ENCODE results near the gene PSG11. TPM values are rescaled to one million over a fixed set of nuclear protein-coding genes. Genes with fewer than 3 reads are reported as not detected.
"Not testable (repeated sequence)": the region's sequence is repeated elsewhere in the genome, so short reads cannot be mapped to it uniquely, and the experiment has no call there.

Gene PSG11
- total and polyA plus RNA-seq, 2 experiments from 2014 or later = not detected

DNA sequence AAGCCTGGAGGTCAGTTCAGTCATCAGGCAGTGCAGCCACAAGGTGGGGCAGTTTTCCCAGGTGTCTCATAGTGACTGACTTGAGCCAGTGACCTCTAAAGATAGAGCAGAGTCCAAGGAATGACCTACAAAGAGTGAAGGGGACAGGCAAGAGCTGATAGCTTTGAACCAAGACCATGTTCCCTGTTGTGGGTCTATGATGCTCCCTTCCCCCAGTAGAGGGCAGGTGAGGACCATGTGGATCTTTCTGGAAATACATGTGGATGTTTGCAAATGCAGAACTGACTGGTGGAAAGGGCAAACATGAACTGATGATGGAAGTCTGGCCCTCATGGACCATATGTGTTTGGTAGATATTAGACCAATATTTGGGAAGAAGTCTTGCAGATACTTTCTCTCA is 6.7 kb downstream of the PSG11 start:
- not testable (repeated sequence) for H3K79me2 ChIP-seq (replicated peaks; ENCODE audit: insufficient read depth); H3K9me2 ChIP-seq (ENCODE audit: insufficient read depth); H3K27ac Mint-ChIP-seq; H3F3A ChIP-seq (replicated peaks; ENCODE audit: low read depth); H3K27me3 ChIP-seq (ENCODE audit: insufficient read depth); H3K4me3 Mint-ChIP-seq; H3K4me1 ChIP-seq (ENCODE audit: insufficient read depth); H4K20me1 ChIP-seq (replicated peaks; ENCODE audit: insufficient read depth); H3K4me1 Mint-ChIP-seq; H3K4me3 ChIP-seq; H3K27me3 Mint-ChIP-seq (ENCODE audit: insufficient read depth, low read depth, poor library complexity); H3K4me2 ChIP-seq; H3K36me3 ChIP-seq (ENCODE audit: insufficient read depth); H3K27ac ChIP-seq (ENCODE audit: low read depth); ATAC-seq; H2AFZ ChIP-seq
- DNase-seq (ENCODE audit: low spot score) = peak; percentile 34
- TF ChIP-seq, protein P1, sequence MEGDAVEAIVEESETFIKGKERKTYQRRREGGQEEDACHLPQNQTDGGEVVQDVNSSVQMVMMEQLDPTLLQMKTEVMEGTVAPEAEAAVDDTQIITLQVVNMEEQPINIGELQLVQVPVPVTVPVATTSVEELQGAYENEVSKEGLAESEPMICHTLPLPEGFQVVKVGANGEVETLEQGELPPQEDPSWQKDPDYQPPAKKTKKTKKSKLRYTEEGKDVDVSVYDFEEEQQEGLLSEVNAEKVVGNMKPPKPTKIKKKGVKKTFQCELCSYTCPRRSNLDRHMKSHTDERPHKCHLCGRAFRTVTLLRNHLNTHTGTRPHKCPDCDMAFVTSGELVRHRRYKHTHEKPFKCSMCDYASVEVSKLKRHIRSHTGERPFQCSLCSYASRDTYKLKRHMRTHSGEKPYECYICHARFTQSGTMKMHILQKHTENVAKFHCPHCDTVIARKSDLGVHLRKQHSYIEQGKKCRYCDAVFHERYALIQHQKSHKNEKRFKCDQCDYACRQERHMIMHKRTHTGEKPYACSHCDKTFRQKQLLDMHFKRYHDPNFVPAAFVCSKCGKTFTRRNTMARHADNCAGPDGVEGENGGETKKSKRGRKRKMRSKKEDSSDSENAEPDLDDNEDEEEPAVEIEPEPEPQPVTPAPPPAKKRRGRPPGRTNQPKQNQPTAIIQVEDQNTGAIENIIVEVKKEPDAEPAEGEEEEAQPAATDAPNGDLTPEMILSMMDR (conservative IDR thresholded peaks at IDR 0.05; ENCODE audit: low read depth in 2 of 2) = peak; percentile 32 to 35; a peak in 3 of 4 replicates
- H3K9me3 Mint-ChIP-seq = peaks cover 86% of the 10 kb centered on the region
- H3K36me3 Mint-ChIP-seq (ENCODE audit: low read depth) = peaks cover 11% of the 10 kb centered on the region

DNA sequence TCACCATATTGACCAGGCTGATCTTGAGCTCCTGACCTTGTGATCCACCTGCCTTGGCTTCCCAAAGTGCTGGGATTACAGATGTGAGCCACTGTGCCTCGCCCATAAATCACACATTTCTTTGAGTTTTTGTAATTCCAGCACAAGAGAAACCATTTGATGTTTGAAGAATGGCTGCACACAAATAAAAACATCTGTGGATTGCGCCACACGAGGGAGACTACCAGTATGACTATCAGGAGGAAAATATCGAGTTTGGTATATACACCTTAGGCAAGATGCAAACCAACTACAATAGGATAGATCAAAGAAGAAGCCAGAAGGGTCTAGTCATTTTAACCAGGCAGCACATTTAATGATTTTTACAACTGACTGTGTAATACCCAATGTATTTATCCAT is 20.4 kb downstream of the PSG11 start:
- H3K9me2 ChIP-seq (ENCODE audit: insufficient read depth); H3K27me3 ChIP-seq (ENCODE audit: insufficient read depth); H3K27ac Mint-ChIP-seq; H4K20me1 ChIP-seq (replicated peaks; ENCODE audit: insufficient read depth); H3K27ac ChIP-seq (ENCODE audit: low read depth); H3K79me2 ChIP-seq (replicated peaks; ENCODE audit: insufficient read depth); H3K4me2 ChIP-seq; H2AFZ ChIP-seq; ATAC-seq; H3F3A ChIP-seq (replicated peaks; ENCODE audit: low read depth); H3K4me3 Mint-ChIP-seq; H3K4me3 ChIP-seq; H3K36me3 ChIP-seq (ENCODE audit: insufficient read depth); DNase-seq (ENCODE audit: low spot score); H3K27me3 Mint-ChIP-seq (ENCODE audit: insufficient read depth, low read depth, poor library complexity); H3K4me1 Mint-ChIP-seq: not testable (repeated sequence)
- peaks cover 15% of the 10 kb centered on the region; the same call in 1 of the 2 replicates for H3K4me1 ChIP-seq (ENCODE audit: insufficient read depth)
- peaks cover 86% of the 10 kb centered on the region for H3K9me3 Mint-ChIP-seq
- peaks cover 17% of the 10 kb centered on the region; the same call in 2 of the 3 replicates for H3K36me3 Mint-ChIP-seq (ENCODE audit: low read depth)

DNA sequence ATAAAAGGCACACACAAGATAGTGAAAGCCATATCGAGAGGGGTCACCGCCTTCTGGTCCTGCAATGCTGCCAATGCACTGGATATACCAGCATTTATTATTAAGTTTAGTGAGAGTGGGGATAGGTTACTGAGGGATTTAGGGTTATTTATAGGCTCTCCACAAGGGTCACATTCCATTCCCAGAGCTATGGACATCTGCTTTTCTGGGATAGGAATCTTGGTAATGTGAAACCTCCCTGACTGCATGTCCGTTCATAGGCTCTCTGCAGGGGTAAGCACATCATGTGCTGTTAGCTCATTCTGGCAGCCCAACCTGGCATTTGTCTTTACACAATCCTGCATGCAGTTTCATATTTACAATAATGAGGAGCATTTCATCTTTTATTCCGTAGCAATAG is 21.4 kb downstream of the PSG11 start:
- Histone ChIP-seq H3K4me1 (ENCODE audit: insufficient read depth) (peaks cover 15% of the 10 kb centered on the region; the same call in 1 of the 2 replicates), H3K27ac (ENCODE audit: low read depth) (peak overlapping the region; percentile 27; the same call in 1 of the 2 replicates)
- H3K4me3 Mint-ChIP-seq; H3K4me1 Mint-ChIP-seq; H4K20me1 ChIP-seq (replicated peaks; ENCODE audit: insufficient read depth); H2AFZ ChIP-seq; H3K27ac Mint-ChIP-seq; H3F3A ChIP-seq (replicated peaks; ENCODE audit: low read depth); H3K36me3 ChIP-seq (ENCODE audit: insufficient read depth); H3K9me2 ChIP-seq (ENCODE audit: insufficient read depth); H3K4me3 ChIP-seq; ATAC-seq; H3K4me2 ChIP-seq; H3K27me3 ChIP-seq (ENCODE audit: insufficient read depth); H3K27me3 Mint-ChIP-seq (ENCODE audit: insufficient read depth, low read depth, poor library complexity); H3K79me2 ChIP-seq (replicated peaks; ENCODE audit: insufficient read depth): not testable (repeated sequence)
- H3K9me3 Mint-ChIP-seq = peaks cover 86% of the 10 kb centered on the region
- DNase-seq (ENCODE audit: low spot score) = peak; percentile 30
- peaks cover 20% of the 10 kb centered on the region; the same call in 2 of the 3 replicates for H3K36me3 Mint-ChIP-seq (ENCODE audit: low read depth)

DNA sequence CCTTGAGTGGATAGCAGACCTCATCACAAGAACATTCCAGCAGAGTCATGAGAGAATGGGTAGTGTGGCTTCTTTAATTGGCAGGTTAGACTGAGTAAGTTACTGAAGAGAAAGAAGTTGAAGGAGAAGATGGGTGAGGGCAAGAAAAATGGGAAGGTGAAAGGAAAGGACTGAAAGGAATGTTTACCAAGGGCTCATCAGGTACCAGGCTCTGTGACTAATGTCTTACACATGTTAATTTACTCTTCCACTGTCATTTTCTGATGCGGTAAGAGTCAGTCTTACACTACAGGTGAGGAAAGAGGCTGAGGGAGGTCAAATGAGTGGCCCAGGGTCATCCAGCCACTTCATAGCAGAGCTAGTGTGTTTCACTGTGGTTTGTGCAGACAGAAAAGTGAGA is 22.6 kb downstream of the PSG11 start:
- ATAC-seq = not testable (repeated sequence)

DNA sequence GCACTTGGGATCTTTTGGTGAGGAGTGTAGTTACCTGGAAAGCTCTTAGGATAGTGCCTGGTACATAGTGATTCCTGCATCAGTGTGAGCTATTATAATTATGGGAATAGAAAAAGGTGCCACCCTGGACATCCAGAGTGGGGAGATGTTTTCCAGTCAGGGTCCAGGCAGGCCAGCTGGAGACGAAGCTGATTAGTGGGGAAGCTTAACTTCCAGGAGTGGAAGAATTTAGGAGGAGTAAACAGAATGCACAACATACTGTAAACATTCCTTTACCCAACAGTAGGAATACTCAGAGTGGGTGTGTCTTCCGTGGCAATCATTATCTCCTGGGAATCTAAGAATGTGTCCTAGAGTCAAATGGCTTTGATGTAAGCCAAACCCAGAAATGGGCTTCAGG is 23.3 kb downstream of the PSG11 start:
- H3K9me2 ChIP-seq (ENCODE audit: insufficient read depth); H3K4me3 ChIP-seq; H3K27me3 ChIP-seq (ENCODE audit: insufficient read depth); H3F3A ChIP-seq (replicated peaks; ENCODE audit: low read depth); H3K4me3 Mint-ChIP-seq; H3K79me2 ChIP-seq (replicated peaks; ENCODE audit: insufficient read depth); H4K20me1 ChIP-seq (replicated peaks; ENCODE audit: insufficient read depth); H3K36me3 ChIP-seq (ENCODE audit: insufficient read depth); DNase-seq (ENCODE audit: low spot score); H3K27ac Mint-ChIP-seq; H3K4me1 Mint-ChIP-seq; H3K27ac ChIP-seq (ENCODE audit: low read depth); H3K27me3 Mint-ChIP-seq (ENCODE audit: insufficient read depth, low read depth, poor library complexity); H2AFZ ChIP-seq; H3K4me2 ChIP-seq; ATAC-seq: not testable (repeated sequence)
- peaks cover 26% of the 10 kb centered on the region for H3K4me1 ChIP-seq (ENCODE audit: insufficient read depth)
- Mint-ChIP-seq H3K36me3 (ENCODE audit: low read depth) (peaks cover 12% of the 10 kb centered on the region; the same call in 1 of the 3 replicates), H3K9me3 (peaks cover 84% of the 10 kb centered on the region)

More for the DNA sequence above, 22.6 kb downstream of the PSG11 start:
- H4K20me1 ChIP-seq (replicated peaks; ENCODE audit: insufficient read depth); H3K79me2 ChIP-seq (replicated peaks; ENCODE audit: insufficient read depth); H3K9me2 ChIP-seq (ENCODE audit: insufficient read depth); H3K4me3 Mint-ChIP-seq; H2AFZ ChIP-seq; H3F3A ChIP-seq (replicated peaks; ENCODE audit: low read depth); H3K27me3 Mint-ChIP-seq (ENCODE audit: insufficient read depth, low read depth, poor library complexity); H3K27me3 ChIP-seq (ENCODE audit: insufficient read depth); H3K4me3 ChIP-seq; H3K4me2 ChIP-seq; H3K4me1 Mint-ChIP-seq; DNase-seq (ENCODE audit: low spot score); H3K27ac Mint-ChIP-seq; H3K36me3 ChIP-seq (ENCODE audit: insufficient read depth): not testable (repeated sequence)
- Mint-ChIP-seq H3K9me3 (peaks cover 79% of the 10 kb centered on the region), H3K36me3 (ENCODE audit: low read depth) (peaks cover 12% of the 10 kb centered on the region; the same call in 1 of the 3 replicates)
- Histone ChIP-seq H3K27ac (ENCODE audit: low read depth) (0 out of 2 replicates have a peak overlapping the region, but pooled peaks have one; percentile 52), H3K4me1 (ENCODE audit: insufficient read depth) (peaks cover 20% of the 10 kb centered on the region)

DNA sequence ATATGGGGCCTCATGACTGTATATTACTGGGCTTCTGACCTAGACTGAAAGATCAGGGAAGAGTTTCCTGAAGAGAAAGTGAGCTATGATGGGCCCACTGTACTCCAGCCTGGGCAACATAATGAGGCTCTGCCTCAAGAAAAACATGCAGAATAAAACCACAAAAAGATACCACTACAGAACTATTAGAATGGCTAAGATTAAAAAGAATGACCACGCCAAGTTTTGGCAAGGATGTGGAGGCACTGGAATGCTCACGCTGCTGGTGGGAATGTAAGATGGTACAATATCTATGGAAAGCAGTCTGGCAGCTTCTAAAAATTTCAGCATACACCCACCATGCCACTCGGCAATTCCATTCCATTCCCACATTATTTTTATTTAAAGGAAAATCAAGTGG is 30.1 kb downstream of the PSG11 start:
- H3K27ac Mint-ChIP-seq; H3K27ac ChIP-seq (ENCODE audit: low read depth); H3K79me2 ChIP-seq (replicated peaks; ENCODE audit: insufficient read depth); H3K36me3 ChIP-seq (ENCODE audit: insufficient read depth); H3K4me2 ChIP-seq; H3K4me1 Mint-ChIP-seq; H3K27me3 Mint-ChIP-seq (ENCODE audit: insufficient read depth, low read depth, poor library complexity); H3K4me3 ChIP-seq; ATAC-seq; DNase-seq (ENCODE audit: low spot score); H3K4me3 Mint-ChIP-seq; H4K20me1 ChIP-seq (replicated peaks; ENCODE audit: insufficient read depth); H3F3A ChIP-seq (replicated peaks; ENCODE audit: low read depth); H3K27me3 ChIP-seq (ENCODE audit: insufficient read depth); H3K9me2 ChIP-seq (ENCODE audit: insufficient read depth); H2AFZ ChIP-seq: not testable (repeated sequence)
- Mint-ChIP-seq H3K36me3 (ENCODE audit: low read depth) (peaks cover 11% of the 10 kb centered on the region; the same call in 2 of the 3 replicates), H3K9me3 (peaks cover 89% of the 10 kb centered on the region)
- H3K4me1 ChIP-seq (ENCODE audit: insufficient read depth) = peaks cover 19% of the 10 kb centered on the region

All from GM23338 (cell line).